HG03354 (cell line): Measurements from ENCODE around the gene PTDSS2.
"Not testable (repeated sequence)": the region's sequence is repeated elsewhere in the genome, so short reads cannot be mapped to it uniquely, and the experiment has no call there.

Source experiments
- ATAC-seq: cut with Tn5 transposase; IDR thresholded peaks from one replicate; pipeline ENCODE4 v1.9.1; 2021; ENCODE audit warnings: mild to moderate bottlenecking; ENCODE audit not compliant: unreplicated experiment, poor library complexity, severe bottlenecking

PTDSS2 gene

GRCh38 chr11:429931-430456 is 20.1 kb upstream of the PTDSS2 start:
- no peak for ATAC-seq

GRCh38 chr11:431921-432320 is 18.2 kb upstream of the PTDSS2 start:
- ATAC-seq: no peak

DNA sequence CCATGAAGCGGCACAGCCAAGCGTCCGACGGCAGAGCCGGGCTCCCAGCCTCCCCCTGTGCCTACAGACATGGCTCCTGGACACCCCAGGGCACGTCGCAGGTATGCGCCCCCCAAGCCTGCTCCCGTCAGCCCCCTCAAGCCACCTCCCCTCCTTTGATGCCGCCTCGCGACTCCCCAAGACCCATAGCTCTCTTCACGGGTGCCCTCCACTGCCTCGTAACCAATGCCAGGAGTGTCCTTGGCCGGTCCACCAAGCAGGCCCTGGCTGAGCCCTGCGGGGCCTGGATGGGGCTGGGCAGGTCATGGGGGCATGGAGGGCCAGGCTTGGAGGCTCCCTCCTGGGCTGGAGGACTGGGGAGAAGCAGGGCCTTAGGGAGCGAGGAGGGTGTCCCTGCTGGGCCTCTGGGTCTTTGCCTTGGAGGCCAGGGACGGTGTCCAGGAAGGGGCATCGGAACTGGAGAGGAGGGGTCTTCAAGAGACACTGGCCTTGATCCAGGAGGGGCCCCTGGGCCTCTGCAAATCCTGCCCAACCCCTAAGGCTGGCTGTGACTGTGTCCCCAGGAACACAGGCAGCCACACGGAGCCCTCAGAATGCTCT is 17.5 kb upstream of the PTDSS2 start:
- no peak for ATAC-seq

GRCh38 chr11:433111-433510 is 17.0 kb upstream of the PTDSS2 start:
- no peak for ATAC-seq

GRCh38 chr11:433641-434040 is 16.4 kb upstream of the PTDSS2 start:
- ATAC-seq: no peak

DNA sequence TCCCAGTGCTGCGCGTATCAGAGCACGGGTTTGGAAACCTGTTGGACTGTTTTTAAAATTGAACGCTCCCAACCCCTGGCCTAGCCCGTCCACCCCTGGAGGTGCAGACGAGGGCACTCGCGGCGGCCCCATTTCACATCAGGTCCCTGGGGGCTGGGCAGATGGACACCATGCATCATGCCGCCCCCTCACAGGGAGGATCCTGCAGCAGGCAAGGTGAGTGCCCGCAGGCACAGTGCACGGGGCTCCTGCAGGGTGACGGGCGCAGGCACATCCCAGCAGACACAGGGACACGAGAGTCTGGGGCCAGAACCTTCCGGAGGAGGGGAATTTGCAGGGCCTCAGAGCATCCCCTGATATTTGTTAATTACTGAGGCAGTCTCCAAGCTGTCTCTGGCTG is 15.6 kb upstream of the PTDSS2 start:
- ATAC-seq: no peak

DNA sequence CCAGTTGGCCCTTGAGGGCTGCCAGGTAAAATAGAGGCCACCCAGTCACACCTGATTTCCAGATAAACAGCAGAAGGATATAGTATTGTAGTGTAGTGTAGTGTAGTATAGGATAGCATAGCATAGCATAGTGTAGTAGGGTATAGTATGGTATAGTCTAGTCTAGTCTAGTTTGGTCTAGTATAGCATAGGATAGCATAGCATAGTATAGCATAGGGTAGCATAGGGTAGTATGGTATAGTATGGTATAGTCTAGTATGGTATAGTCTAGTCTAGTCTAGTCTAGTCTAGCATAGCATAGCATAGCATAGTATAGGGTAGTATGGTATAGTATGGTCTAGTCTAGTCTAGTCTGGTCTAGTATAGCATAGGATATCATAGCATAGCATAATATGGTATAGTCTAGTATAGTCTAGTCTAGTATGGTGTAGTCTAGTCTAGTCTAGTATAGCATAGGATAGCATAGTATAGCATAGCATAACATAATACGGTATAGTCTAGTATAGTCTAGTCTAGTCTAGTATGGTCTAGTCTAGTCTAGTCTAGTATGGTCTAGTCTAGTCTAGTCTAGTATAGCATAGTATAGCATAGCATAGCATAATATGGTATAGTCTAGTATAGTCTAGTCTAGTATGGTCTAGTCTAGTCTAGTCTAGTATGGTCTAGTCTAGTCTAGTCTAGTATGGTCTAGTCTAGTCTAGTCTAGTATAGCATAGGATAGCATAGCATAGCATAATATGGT is 14.9 kb upstream of the PTDSS2 start:
- ATAC-seq: not testable (repeated sequence)

GRCh38 chr11:437228-437870 is 12.7 kb upstream of the PTDSS2 start:
- ATAC-seq: no peak

GRCh38 chr11:438101-438844 is 11.8 kb upstream of the PTDSS2 start:
- no peak for ATAC-seq

- no peak for ATAC-seq
Measured at GRCh38 chr11:439315-440064, 10.6 kb upstream of the PTDSS2 start.

- no peak for ATAC-seq
Measured at GRCh38 chr11:440065-441042, 9.7 kb upstream of the PTDSS2 start.

DNA sequence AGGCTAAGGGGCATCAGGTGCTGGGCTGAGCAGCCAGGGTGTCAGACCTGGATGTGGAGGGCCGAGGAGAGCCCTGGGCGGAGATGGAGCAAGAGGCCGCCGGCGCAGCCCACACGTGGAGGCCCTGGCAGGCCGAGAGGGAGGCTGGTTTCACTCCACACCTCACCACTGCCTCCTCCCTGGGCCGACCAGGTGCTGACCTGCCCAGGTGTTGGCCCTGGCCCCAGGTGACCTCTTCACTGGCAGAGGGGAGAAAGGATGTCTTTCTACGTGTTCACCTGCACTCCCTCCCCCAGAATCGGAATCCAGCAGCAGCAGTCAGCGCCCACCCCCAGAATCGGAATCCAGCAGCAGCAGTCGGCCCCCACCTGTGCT is 9.0 kb upstream of the PTDSS2 start:
- ATAC-seq: no peak

GRCh38 chr11:441418-442274 is 8.4 kb upstream of the PTDSS2 start, which contains the start of gene ANO9:
Gene ANO9 (minus strand): TSS chr11:442011. CDS start chr11:441926, 85 bp downstream.
- peak; percentile 68 for ATAC-seq

- no peak for ATAC-seq
Measured at GRCh38 chr11:442611-443081, 7.4 kb upstream of the PTDSS2 start.

DNA sequence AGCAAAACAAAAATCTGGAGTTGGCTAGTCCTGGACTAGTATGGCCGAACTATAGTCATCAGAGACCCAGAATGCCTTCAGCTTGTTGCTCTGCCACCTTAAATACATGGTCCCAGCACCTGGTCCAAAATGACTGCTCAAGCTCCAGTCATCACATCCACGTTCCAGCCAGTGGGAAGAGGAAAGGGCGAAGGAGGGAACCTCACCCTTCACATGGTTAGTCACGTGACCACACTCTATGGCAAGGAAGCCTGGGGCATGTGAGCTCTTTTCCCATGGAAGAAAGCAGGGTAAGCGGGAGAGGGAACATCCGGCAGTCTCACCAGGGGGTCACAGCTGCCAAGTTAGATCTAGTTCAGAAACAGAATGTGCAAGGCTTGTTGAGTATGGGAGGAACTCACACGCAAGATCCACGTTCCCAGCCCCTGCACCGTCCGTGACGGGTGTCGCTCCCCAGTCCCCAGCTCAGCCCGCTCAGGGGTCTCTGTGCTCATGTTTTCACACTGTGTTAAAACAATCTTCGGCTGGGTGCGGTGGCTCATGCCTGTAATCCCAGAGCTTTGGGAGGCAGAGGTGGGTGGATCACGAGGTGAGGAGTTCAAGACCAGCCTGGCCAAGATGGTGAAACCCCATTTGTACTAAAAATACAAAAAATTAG is 6.4 kb upstream of the PTDSS2 start:
- ATAC-seq: no peak

- no peak for ATAC-seq
Measured at GRCh38 chr11:444396-445144, 5.5 kb upstream of the PTDSS2 start.
